Panc1 (cell line): Measurements from ENCODE around the gene RIMBP2. TPM values are rescaled to one million over a fixed set of nuclear protein-coding genes. Genes with fewer than 3 reads are reported as not detected.

Experiments
- ATAC-seq: fragments of 200-7000 bp; cut with Tn5 transposase; 2 replicates; pipeline ENCODE4 v1.9.1; 2020; ENCODE audit warnings: mild to moderate bottlenecking, moderate library complexity
- BruUV-seq: library from RNA; stranded (reverse); fragments of 400-500 nt; replicated peaks from 2 replicates; lab custom pipeline; 2021; lab: Mats Ljungman, UMichigan
- CTCF ChIA-PET: fragments of 300-600 bp; sonication (Branson Sonifier 250); formaldehyde crosslinking; loops from one replicate; lab custom pipeline; 2022; ENCODE audit warnings: antibody characterized with exemption; lab: Charles Lee
- POLR2A ChIA-PET: fragments of 300-600 bp; sonication (Branson Sonifier 250); formaldehyde crosslinking; loops from one replicate; lab custom pipeline; 2022; ENCODE audit warnings: antibody characterized with exemption; lab: Charles Lee
- DNase-seq: peaks from one replicate; pipeline ENCODE4 v3.0.0-alpha.2; 2010; ENCODE audit warnings: low read depth, low spot score
- H3K27ac ChIP-seq: 2 replicates; pipeline ENCODE4 v1.5.1; 2011; ENCODE audit warnings: mild to moderate bottlenecking, low read length, inconsistent platforms
- H3K27me3 ChIP-seq: fragments of 200-500 bp; sonication (Bioruptor generic); 2 replicates; pipeline ENCODE4 v1.6.0; 2014; ENCODE audit warnings: low read length, inconsistent platforms; ENCODE audit not compliant: control insufficient read depth, insufficient read depth
- H3K36me3 ChIP-seq: fragments of 200-500 bp; sonication (Bioruptor generic); 2 replicates; pipeline ENCODE4 v1.5.1; 2014; ENCODE audit warnings: inconsistent platforms, mild to moderate bottlenecking, low read length, moderate library complexity; ENCODE audit not compliant: control insufficient read depth, insufficient read depth
- H3K4me1 ChIP-seq: 2 replicates; pipeline ENCODE4 v1.5.1; 2011; ENCODE audit warnings: inconsistent platforms, mild to moderate bottlenecking, low read length, moderate library complexity; ENCODE audit not compliant: control insufficient read depth, insufficient read depth
- H3K4me3 ChIP-seq, 2 experiments: 2 replicates each; pipeline ENCODE4 v1.5.1; 2011 to 2012; ENCODE audit warnings: low read depth in 2 of 2, low read length in 2 of 2, mild to moderate bottlenecking in 2 of 2, inconsistent platforms in 1 of 2, moderate library complexity in 1 of 2
- H3K9me3 ChIP-seq: fragments of 200-500 bp; sonication (Bioruptor generic); 2 replicates; pipeline ENCODE4 v1.5.1; 2014; ENCODE audit warnings: low read depth, mild to moderate bottlenecking, inconsistent platforms, low read length, moderate library complexity; ENCODE audit not compliant: control insufficient read depth, insufficient read depth
- CTCF ChIP-seq: fragments of 450-650 bp; IDR thresholded peaks from 2 replicates; pipeline ENCODE4 v1.5.1; 2017; ENCODE audit warnings: mild to moderate bottlenecking
- POLR2AphosphoS5 ChIP-seq: IDR thresholded peaks from 2 replicates; pipeline ENCODE4 v1.6.1; 2012; ENCODE audit warnings: mild to moderate bottlenecking, low read depth, low read length, moderate library complexity
- REST ChIP-seq, 2 experiments: IDR thresholded peaks; 2 replicates each; pipeline ENCODE4 v1.6.1; 2011 to 2012; ENCODE audit warnings: low read depth in 2 of 2, control low read depth in 1 of 2, low read length in 1 of 2, mild to moderate bottlenecking in 1 of 2, moderate library complexity in 1 of 2; ENCODE audit not compliant: insufficient read depth in 1 of 2
- SIN3A ChIP-seq: IDR thresholded peaks from 2 replicates; pipeline ENCODE4 v1.6.1; 2012; ENCODE audit warnings: low read depth, mild to moderate bottlenecking, low read length, moderate library complexity, borderline replicate concordance; ENCODE audit not compliant: insufficient read depth
- TCF7L2 ChIP-seq: IDR thresholded peaks from 2 replicates; pipeline ENCODE4 v1.6.1; 2011; ENCODE audit warnings: mild to moderate bottlenecking, low read depth, low read length, inconsistent platforms
- in situ Hi-C: cut with HindIII; loops from 2 replicates; pipeline ENCODE4 v1.10.0; 2016; ENCODE audit warnings: low sequenced_read_pairs, low pct_unique_long_range_greater_than_20kb
- intact Hi-C: fragments of 100-400 bp; cut with micrococcal nuclease; formaldehyde crosslinking; loops from one replicate; pipeline ENCODE4 v1.10.0; 2022; ENCODE audit not compliant: unreplicated experiment
- total RNA-seq: library from RNA; stranded (reverse); gene quantifications from one replicate; pipeline ENCODE4 v1.2.1, GENCODE V29; 2021; ENCODE audit not compliant: unreplicated experiment

The RIMBP2 gene
- total RNA-seq, 1 experiment from 2014 or later, result not detected

GRCh38 chr12:130714591-130715149 lies 1.4 kb downstream of the RIMBP2 start:
- ATAC-seq, result no peak

GRCh38 chr12:130714091-130714590 lies 2.0 kb downstream of the RIMBP2 start:
- Histone ChIP-seq H3K4me3 (no peak overlapping the region; a peak in 1 of 4 replicates), H3K9me3 (no peaks in the 10 kb centered on the region), H3K4me1 (no peaks in the 10 kb centered on the region; the same call in 1 of the 2 replicates), H3K27me3 (peaks cover 2% of the 10 kb centered on the region; the same call in 1 of the 2 replicates), H3K36me3 (no peaks in the 10 kb centered on the region), H3K27ac (no peak overlapping the region)
- ChIA-PET POLR2A (no interaction called here), CTCF (interaction anchor here (0.5 to 0.6 kb wide), 2 partner anchors 163 to 258 kb away, joined by 3 read pairs; no protein-coding TSS in a partner anchor)
- intact Hi-C loops (no loop called here), in situ Hi-C loops (no loop called here)
- BruUV-seq, result no TSS peak
- ATAC-seq, result no peak
- TF ChIP-seq REST (IDR thresholded peaks at IDR 0.05; ENCODE audit: insufficient read depth in 1 of 2, low read depth in 2 of 2, low read length in 1 of 2) (no peak), POLR2AphosphoS5 (no peak), SIN3A (no peak), TCF7L2 (no peak), CTCF (no peak)
- DNase-seq, result no peak

More at GRCh38 chr12:130714591-130715149, 1.4 kb downstream of the RIMBP2 start:
- no peak overlapping the region; a peak in 1 of 4 replicates for H3K4me3 ChIP-seq
- H3K36me3 ChIP-seq, result no peaks in the 10 kb centered on the region
- in situ Hi-C loops (no loop called here), intact Hi-C loops (no loop called here)
- DNase-seq, result no peak
- no peaks in the 10 kb centered on the region for H3K9me3 ChIP-seq
- H3K27ac ChIP-seq, result no peak overlapping the region
- ChIA-PET POLR2A (no interaction called here), CTCF (interaction anchor here (0.6 kb wide), 1 partner anchor 258 kb away, joined by 3 read pairs; no protein-coding TSS in a partner anchor)
- BruUV-seq, result no TSS peak
- H3K4me1 ChIP-seq, result no peaks in the 10 kb centered on the region; the same call in 1 of the 2 replicates
- TF ChIP-seq REST (IDR thresholded peaks at IDR 0.05; ENCODE audit: insufficient read depth in 1 of 2, low read depth in 2 of 2, low read length in 1 of 2) (no peak), SIN3A (no peak), CTCF (no peak), TCF7L2 (no peak), POLR2AphosphoS5 (no peak)
- H3K27me3 ChIP-seq, result peaks cover 2% of the 10 kb centered on the region; the same call in 1 of the 2 replicates
